ENCODE measurements around the gene PI4KA. TPM values are rescaled to one million over a fixed set of nuclear protein-coding genes. Genes with fewer than 3 reads are reported as not detected.

PI4KA gene
- total and polyA plus RNA-seq, 2 experiments from 2014 or later: 17.1 to 38.1 TPM

DNA sequence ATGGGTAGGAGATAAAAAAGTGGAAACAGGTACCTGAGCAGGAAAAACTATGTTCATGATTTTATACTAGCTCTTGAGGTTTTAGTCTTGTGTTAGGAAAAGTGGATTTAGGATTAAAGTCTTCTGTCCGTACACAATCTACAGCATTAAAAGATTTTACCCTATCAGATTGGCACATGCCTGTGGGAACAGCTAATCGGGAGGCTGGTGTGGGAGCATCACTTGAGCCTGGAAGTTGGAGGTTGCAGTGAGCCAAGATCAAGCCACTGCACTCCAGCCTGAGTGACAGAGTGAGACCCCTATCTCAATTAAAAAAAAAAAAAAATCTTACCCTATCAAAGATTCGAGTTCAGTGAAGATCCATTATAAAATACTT lies 46.4 kb upstream of the PI4KA start:
- H3K4me2 ChIP-seq: no peak overlapping the region
- TF ChIP-seq STAT1 (IDR thresholded peaks at IDR 0.05; ENCODE audit: unreplicated experiment): no peak
- TF ChIP-seq, protein P1, sequence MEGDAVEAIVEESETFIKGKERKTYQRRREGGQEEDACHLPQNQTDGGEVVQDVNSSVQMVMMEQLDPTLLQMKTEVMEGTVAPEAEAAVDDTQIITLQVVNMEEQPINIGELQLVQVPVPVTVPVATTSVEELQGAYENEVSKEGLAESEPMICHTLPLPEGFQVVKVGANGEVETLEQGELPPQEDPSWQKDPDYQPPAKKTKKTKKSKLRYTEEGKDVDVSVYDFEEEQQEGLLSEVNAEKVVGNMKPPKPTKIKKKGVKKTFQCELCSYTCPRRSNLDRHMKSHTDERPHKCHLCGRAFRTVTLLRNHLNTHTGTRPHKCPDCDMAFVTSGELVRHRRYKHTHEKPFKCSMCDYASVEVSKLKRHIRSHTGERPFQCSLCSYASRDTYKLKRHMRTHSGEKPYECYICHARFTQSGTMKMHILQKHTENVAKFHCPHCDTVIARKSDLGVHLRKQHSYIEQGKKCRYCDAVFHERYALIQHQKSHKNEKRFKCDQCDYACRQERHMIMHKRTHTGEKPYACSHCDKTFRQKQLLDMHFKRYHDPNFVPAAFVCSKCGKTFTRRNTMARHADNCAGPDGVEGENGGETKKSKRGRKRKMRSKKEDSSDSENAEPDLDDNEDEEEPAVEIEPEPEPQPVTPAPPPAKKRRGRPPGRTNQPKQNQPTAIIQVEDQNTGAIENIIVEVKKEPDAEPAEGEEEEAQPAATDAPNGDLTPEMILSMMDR (conservative IDR thresholded peaks at IDR 0.05; ENCODE audit: low read depth in 2 of 2): no peak
- no peak for TF ChIP-seq EZH2 (IDR thresholded peaks at IDR 0.05; ENCODE audit: low read depth, unreplicated experiment)
- TF ChIP-seq, protein P2, sequence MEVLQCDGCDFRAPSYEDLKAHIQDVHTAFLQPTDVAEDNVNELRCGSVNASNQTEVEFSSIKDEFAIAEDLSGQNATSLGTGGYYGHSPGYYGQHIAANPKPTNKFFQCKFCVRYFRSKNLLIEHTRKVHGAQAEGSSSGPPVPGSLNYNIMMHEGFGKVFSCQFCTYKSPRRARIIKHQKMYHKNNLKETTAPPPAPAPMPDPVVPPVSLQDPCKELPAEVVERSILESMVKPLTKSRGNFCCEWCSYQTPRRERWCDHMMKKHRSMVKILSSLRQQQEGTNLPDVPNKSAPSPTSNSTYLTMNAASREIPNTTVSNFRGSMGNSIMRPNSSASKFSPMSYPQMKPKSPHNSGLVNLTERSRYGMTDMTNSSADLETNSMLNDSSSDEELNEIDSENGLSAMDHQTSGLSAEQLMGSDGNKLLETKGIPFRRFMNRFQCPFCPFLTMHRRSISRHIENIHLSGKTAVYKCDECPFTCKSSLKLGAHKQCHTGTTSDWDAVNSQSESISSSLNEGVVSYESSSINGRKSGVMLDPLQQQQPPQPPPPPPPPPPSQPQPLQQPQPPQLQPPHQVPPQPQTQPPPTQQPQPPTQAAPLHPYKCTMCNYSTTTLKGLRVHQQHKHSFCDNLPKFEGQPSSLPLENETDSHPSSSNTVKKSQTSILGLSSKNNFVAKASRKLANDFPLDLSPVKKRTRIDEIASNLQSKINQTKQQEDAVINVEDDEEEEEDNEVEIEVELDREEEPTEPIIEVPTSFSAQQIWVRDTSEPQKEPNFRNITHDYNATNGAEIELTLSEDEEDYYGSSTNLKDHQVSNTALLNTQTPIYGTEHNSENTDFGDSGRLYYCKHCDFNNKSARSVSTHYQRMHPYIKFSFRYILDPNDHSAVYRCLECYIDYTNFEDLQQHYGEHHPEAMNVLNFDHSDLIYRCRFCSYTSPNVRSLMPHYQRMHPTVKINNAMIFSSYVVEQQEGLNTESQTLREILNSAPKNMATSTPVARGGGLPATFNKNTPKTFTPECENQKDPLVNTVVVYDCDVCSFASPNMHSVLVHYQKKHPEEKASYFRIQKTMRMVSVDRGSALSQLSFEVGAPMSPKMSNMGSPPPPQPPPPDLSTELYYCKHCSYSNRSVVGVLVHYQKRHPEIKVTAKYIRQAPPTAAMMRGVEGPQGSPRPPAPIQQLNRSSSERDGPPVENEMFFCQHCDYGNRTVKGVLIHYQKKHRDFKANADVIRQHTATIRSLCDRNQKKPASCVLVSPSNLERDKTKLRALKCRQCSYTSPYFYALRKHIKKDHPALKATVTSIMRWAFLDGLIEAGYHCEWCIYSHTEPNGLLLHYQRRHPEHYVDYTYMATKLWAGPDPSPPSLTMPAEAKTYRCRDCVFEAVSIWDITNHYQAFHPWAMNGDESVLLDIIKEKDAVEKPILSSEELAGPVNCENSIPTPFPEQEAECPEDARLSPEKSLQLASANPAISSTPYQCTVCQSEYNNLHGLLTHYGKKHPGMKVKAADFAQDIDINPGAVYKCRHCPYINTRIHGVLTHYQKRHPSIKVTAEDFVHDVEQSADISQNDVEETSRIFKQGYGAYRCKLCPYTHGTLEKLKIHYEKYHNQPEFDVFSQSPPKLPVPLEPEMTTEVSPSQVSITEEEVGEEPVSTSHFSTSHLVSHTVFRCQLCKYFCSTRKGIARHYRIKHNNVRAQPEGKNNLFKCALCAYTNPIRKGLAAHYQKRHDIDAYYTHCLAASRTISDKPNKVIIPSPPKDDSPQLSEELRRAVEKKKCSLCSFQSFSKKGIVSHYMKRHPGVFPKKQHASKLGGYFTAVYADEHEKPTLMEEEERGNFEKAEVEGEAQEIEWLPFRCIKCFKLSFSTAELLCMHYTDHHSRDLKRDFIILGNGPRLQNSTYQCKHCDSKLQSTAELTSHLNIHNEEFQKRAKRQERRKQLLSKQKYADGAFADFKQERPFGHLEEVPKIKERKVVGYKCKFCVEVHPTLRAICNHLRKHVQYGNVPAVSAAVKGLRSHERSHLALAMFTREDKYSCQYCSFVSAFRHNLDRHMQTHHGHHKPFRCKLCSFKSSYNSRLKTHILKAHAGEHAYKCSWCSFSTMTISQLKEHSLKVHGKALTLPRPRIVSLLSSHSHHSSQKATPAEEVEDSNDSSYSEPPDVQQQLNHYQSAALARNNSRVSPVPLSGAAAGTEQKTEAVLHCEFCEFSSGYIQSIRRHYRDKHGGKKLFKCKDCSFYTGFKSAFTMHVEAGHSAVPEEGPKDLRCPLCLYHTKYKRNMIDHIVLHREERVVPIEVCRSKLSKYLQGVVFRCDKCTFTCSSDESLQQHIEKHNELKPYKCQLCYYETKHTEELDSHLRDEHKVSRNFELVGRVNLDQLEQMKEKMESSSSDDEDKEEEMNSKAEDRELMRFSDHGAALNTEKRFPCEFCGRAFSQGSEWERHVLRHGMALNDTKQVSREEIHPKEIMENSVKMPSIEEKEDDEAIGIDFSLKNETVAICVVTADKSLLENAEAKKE (CRISPR knock-in tag; IDR thresholded peaks at IDR 0.05): no peak
- no peak for TF ChIP-seq POLR2AphosphoS5 (IDR thresholded peaks at IDR 0.05; ENCODE audit: low read depth)
- TF ChIP-seq, protein P3, sequence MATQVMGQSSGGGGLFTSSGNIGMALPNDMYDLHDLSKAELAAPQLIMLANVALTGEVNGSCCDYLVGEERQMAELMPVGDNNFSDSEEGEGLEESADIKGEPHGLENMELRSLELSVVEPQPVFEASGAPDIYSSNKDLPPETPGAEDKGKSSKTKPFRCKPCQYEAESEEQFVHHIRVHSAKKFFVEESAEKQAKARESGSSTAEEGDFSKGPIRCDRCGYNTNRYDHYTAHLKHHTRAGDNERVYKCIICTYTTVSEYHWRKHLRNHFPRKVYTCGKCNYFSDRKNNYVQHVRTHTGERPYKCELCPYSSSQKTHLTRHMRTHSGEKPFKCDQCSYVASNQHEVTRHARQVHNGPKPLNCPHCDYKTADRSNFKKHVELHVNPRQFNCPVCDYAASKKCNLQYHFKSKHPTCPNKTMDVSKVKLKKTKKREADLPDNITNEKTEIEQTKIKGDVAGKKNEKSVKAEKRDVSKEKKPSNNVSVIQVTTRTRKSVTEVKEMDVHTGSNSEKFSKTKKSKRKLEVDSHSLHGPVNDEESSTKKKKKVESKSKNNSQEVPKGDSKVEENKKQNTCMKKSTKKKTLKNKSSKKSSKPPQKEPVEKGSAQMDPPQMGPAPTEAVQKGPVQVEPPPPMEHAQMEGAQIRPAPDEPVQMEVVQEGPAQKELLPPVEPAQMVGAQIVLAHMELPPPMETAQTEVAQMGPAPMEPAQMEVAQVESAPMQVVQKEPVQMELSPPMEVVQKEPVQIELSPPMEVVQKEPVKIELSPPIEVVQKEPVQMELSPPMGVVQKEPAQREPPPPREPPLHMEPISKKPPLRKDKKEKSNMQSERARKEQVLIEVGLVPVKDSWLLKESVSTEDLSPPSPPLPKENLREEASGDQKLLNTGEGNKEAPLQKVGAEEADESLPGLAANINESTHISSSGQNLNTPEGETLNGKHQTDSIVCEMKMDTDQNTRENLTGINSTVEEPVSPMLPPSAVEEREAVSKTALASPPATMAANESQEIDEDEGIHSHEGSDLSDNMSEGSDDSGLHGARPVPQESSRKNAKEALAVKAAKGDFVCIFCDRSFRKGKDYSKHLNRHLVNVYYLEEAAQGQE (IDR thresholded peaks at IDR 0.05; ENCODE audit: unreplicated experiment): no peak
- TF ChIP-seq ZNF114 (CRISPR knock-in tag; IDR thresholded peaks at IDR 0.05): no peak
- no peak for TF ChIP-seq CREB1 (CRISPR knock-in tag; IDR thresholded peaks at IDR 0.05; ENCODE audit: low read depth)
- TF ChIP-seq, protein P4, sequence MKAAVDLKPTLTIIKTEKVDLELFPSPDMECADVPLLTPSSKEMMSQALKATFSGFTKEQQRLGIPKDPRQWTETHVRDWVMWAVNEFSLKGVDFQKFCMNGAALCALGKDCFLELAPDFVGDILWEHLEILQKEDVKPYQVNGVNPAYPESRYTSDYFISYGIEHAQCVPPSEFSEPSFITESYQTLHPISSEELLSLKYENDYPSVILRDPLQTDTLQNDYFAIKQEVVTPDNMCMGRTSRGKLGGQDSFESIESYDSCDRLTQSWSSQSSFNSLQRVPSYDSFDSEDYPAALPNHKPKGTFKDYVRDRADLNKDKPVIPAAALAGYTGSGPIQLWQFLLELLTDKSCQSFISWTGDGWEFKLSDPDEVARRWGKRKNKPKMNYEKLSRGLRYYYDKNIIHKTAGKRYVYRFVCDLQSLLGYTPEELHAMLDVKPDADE (IDR thresholded peaks at IDR 0.05): no peak
- no peak for TF ChIP-seq ZNF331 (CRISPR knock-in tag; IDR thresholded peaks at IDR 0.05; ENCODE audit: low read depth)
- TF ChIP-seq NANOG (IDR thresholded peaks at IDR 0.05; ENCODE audit: borderline replicate concordance): no peak
- no peak for TF ChIP-seq EZH2phosphoT487 (IDR thresholded peaks at IDR 0.05; ENCODE audit: unreplicated experiment)
- TF ChIP-seq JUNB (IDR thresholded peaks at IDR 0.05; ENCODE audit: unreplicated experiment): no peak

More for the DNA sequence above, 46.4 kb upstream of the PI4KA start:
- Mint-ChIP-seq H3K9me3 (no peaks in the 10 kb centered on the region), H3K36me3 (ENCODE audit: low read depth) (no peaks in the 10 kb centered on the region), H3K4me1 (no peaks in the 10 kb centered on the region), H3K27ac (no peak overlapping the region), H3K27me3 (ENCODE audit: insufficient read depth, low read depth, poor library complexity) (peaks cover 7% of the 10 kb centered on the region), H3K4me3 (no peak overlapping the region)
- no peaks in the 10 kb centered on the region for H3K4me1 ChIP-seq (ENCODE audit: insufficient read depth)
- no peak overlapping the region for H2AFZ ChIP-seq
- H4K20me1 ChIP-seq (replicated peaks; ENCODE audit: insufficient read depth): no peaks in the 10 kb centered on the region
- no peaks in the 10 kb centered on the region for H3K79me2 ChIP-seq (replicated peaks; ENCODE audit: insufficient read depth)
- no peaks in the 10 kb centered on the region for H3F3A ChIP-seq (replicated peaks; ENCODE audit: low read depth)
- DNase-seq (ENCODE audit: low spot score) (no peak), ATAC-seq (no peak)
- H3K9me2 ChIP-seq (ENCODE audit: insufficient read depth): no peaks in the 10 kb centered on the region
- H3K4me3 ChIP-seq: no peak overlapping the region
- no peaks in the 10 kb centered on the region for H3K36me3 ChIP-seq (ENCODE audit: insufficient read depth)
- no peaks in the 10 kb centered on the region for H3K27me3 ChIP-seq (ENCODE audit: insufficient read depth)
- no peak overlapping the region for H3K27ac ChIP-seq (ENCODE audit: low read depth)
